ENCODE results near the gene ALDH5A1.

DNA sequence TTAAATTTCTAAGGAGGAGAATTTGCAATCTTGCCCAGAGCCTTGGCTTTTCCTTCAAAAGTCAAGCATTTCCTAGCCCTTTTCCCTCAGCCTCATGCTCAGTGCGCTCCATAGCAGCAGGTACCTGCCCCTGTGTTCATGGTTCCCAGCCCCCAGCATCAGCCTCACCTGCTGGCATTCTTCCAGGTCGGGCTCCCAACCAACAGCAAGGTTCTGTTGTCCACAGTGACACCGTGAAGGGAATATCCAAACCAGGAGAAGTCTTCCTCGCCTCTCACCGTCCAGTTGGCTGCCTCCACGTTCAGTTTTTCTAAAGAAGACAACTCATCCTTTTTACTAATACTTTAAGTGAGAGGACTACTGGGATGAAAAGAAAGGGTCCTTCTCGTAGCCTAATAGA, 48.1 kb upstream of the ALDH5A1 start:
- TF ChIP-seq EZH2phosphoT487 (conservative IDR thresholded peaks at IDR 0.05; ENCODE audit: low read length) = no peak
- TF ChIP-seq, protein P1, sequence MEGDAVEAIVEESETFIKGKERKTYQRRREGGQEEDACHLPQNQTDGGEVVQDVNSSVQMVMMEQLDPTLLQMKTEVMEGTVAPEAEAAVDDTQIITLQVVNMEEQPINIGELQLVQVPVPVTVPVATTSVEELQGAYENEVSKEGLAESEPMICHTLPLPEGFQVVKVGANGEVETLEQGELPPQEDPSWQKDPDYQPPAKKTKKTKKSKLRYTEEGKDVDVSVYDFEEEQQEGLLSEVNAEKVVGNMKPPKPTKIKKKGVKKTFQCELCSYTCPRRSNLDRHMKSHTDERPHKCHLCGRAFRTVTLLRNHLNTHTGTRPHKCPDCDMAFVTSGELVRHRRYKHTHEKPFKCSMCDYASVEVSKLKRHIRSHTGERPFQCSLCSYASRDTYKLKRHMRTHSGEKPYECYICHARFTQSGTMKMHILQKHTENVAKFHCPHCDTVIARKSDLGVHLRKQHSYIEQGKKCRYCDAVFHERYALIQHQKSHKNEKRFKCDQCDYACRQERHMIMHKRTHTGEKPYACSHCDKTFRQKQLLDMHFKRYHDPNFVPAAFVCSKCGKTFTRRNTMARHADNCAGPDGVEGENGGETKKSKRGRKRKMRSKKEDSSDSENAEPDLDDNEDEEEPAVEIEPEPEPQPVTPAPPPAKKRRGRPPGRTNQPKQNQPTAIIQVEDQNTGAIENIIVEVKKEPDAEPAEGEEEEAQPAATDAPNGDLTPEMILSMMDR (IDR thresholded peaks at IDR 0.05; ENCODE audit: insufficient read depth, low read length, poor library complexity, severe bottlenecking) = no peak
